Kidney glomerular epithelial cell (primary cell): Measurements from ENCODE around the gene PRDM11.

Source experiments
- DNase-seq: peaks from one replicate; lab custom pipeline; 2025; lab: John Stamatoyannopoulos, UW

The PRDM11 gene

GRCh38 chr11:45142241-45143055 is 4.0 kb upstream of the PRDM11 start:
- no peak for DNase-seq

GRCh38 chr11:45143494-45143893 is 2.9 kb upstream of the PRDM11 start:
- DNase-seq: no peak

- DNase-seq: no peak
These were observed 2.0 kb upstream of the PRDM11 start for GRCh38 chr11:45144126-45145082.

- DNase-seq: no peak
These were observed 1.4 kb upstream of the PRDM11 start for GRCh38 chr11:45145083-45145378.

- DNase-seq: no peak
These were observed 914 bp upstream of the PRDM11 start for GRCh38 chr11:45145379-45146071.

- peak; percentile 85 for DNase-seq
These were observed 734 bp downstream of the PRDM11 start for GRCh38 chr11:45147017-45147728.

- DNase-seq: no peak
These were observed 1.6 kb downstream of the PRDM11 start for GRCh38 chr11:45147891-45148675.

GRCh38 chr11:45149483-45150056 is 3.1 kb downstream of the PRDM11 start:
- DNase-seq: no peak

GRCh38 chr11:45150301-45150700 is 3.9 kb downstream of the PRDM11 start:
- no peak for DNase-seq

GRCh38 chr11:45150943-45151342 is 4.5 kb downstream of the PRDM11 start:
- no peak for DNase-seq

GRCh38 chr11:45151362-45151982 is 5.0 kb downstream of the PRDM11 start:
- no peak for DNase-seq

- no peak for DNase-seq
These were observed 6.5 kb downstream of the PRDM11 start for GRCh38 chr11:45152740-45153595.

- no peak for DNase-seq
These were observed 7.8 kb downstream of the PRDM11 start for GRCh38 chr11:45154276-45154675.

- no peak for DNase-seq
These were observed 8.7 kb downstream of the PRDM11 start for GRCh38 chr11:45155058-45155551.

- DNase-seq: no peak
These were observed 9.3 kb downstream of the PRDM11 start for GRCh38 chr11:45155627-45156180.

- no peak for DNase-seq
These were observed 9.8 kb downstream of the PRDM11 start for GRCh38 chr11:45156201-45156600.

- no peak for DNase-seq
These were observed 10.3 kb downstream of the PRDM11 start for GRCh38 chr11:45156741-45157140.
